ENCODE data around the gene KARS1. TPM values are rescaled to one million over a fixed set of nuclear protein-coding genes. Genes with fewer than 3 reads are reported as not detected.

Gene KARS1
- total RNA-seq, result 206 and 225 TPM in 2 replicates

DNA sequence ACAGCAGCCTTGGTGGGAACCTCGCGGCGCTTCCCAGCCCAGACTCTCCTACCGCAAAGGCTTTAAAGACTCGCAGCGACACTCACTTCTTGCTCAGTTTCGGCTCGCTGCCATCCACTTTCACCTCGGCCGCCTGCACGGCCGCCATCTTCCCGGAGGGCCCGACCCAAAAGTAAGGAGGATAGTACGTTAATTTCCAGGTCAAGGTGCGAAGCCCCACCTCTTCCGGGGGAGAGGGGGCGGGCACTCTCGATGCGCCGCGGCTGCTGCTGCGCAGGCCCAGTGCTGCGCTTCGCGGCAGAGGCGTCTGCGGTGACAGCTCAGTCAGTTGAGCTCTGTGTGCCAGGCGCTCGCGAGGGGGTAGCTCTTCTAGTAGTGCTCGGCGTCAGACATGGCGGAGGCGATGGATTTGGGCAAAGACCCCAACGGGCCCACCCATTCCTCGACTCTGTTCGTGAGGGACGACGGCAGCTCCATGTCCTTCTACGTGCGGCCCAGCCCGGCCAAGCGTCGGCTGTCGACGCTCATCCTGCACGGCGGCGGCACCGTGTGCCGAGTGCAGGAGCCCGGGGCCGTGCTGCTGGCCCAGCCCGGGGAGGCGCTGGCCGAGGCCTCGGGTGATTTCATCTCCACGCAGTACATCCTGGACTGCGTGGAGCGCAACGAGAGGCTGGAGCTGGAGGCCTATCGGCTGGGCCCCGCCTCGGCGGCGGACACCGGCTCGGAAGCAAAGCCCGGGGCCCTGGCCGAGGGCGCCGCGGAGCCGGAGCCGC, at the start of gene KARS1, which contains the start of gene TERF2IP:
TSS of gene KARS1 (minus strand) at position 174 of the 773 bp plus-strand sequence. CDS start at position 148, 26 bp downstream.
TSS of gene TERF2IP (plus strand) at position 282 of the 773 bp plus-strand sequence. CDS start at position 392, 110 bp downstream.

DNA sequence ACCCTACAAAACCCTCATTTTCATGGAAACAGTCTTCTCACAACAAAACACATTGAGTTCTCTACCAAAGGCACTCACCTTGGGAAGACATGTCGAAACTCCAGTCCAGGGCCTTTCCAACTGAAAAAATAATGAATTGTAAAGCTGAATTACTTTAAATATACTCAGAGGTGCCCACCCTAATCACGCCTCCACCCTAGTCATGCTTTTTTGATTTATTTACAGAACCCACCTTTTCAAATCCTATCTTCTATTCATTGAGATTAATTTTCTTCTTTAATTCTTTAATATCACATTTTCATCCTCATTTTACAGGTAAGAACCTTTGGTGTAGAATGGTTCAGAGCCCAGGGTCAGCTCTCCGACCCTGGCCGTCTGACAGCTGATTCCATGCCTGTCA, 29.4 kb upstream of the KARS1 start, which contains the start of gene CPHXL2:
TSS of gene CPHXL2 (minus strand) at position 101 of the 400 bp plus-strand sequence. CDS start at position 91, 10 bp downstream.

DNA sequence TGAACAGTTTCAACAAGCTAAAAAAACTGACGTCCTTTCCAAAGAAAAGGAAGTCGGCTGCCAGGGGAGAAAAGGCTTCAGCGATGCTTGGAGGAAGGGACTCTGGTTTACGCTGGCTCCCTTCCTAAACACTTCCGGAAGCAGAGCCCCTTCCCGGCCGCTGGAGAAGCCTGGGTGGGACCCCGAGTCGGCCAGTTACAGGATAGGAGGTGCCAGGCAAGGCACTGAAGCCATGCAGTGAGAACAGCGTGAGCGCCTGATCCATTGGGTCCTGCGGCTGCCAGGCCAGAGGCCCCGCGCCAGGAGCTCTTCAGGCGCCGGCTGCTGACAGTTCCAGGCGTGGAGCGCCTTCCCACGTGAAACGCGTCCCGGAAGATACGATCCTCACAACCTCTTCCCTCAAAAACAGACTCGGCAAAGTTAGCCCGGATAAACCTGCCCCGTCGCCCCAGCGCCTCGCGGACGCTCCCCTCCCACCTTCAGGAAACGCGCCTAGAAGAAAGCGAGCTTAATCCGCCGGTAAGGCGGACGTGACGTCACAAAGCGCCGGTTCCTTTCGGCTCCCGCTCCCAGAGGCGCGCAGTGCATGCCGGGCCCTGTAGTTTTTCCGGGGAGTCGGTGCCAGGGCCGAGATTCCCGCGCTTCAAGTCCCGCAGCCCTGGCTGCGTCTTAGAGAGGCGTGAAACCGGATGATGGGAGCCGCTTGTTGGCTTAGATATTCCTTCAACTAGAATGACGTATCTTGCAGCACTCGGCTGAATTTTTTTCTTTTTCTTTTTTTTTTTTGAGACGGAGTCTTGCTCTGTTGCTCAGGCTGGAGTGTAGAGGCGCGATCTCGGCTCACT, 24.5 kb downstream of the KARS1 start, which contains the start of gene ADAT1:
TSS of gene ADAT1 (minus strand) at position 521 of the 845 bp plus-strand sequence. CDS start 2,482 bp downstream, outside the sequence.

Other genes with a start within 250 kb of the KARS1 start
- gene CFDP1, start 214.2 kb downstream of the KARS1 start, total RNA-seq, result 23.9 and 53.5 TPM in 2 replicates
- gene TMEM170A, start 183.0 kb downstream of the KARS1 start, total RNA-seq, result 6.9 and 15.4 TPM in 2 replicates
- gene CHST6, start 152.2 kb downstream of the KARS1 start, total RNA-seq, result 0.18 and 1.2 TPM in 2 replicates
- gene CHST5, start 111.6 kb downstream of the KARS1 start, total RNA-seq, result not detected in 2 replicates
- gene TMEM231, start 91.4 kb downstream of the KARS1 start, total RNA-seq, result 19.3 and 47.0 TPM in 2 replicates
- gene GABARAPL2, start 81.3 kb downstream of the KARS1 start, total RNA-seq, result 58.3 and 78.7 TPM in 2 replicates
- 31.7 and 49.0 TPM in 2 replicates for gene ADAT1, start 24.4 kb downstream of the KARS1 start, total RNA-seq
- 52.5 and 54.9 TPM in 2 replicates for gene TERF2IP, start 108 bp upstream of the KARS1 start, total RNA-seq
- not detected in 2 replicates for gene CPHXL2, start 29.3 kb upstream of the KARS1 start, total RNA-seq
- not detected in 2 replicates for gene DUXB, start 53.8 kb upstream of the KARS1 start, total RNA-seq
- gene CPHXL, start 78.8 kb upstream of the KARS1 start, total RNA-seq, result not detected in 2 replicates

All from myometrial cell (primary cell).